Tibial nerve (tissue), 4 donors: ENCODE results near the gene KRTAP5-8.

Experiments used
- EP300 ChIP-seq, 2 donors: sonication (generic); formaldehyde crosslinking; IDR thresholded peaks; one replicate each; pipeline ENCODE4 v1.6.1; 2017; ENCODE audit warnings: antibody characterized with exemption in 2 of 2, mild to moderate bottlenecking in 1 of 2
- POLR2A ChIP-seq, 2 donors: fragments of 450-650 bp; IDR thresholded peaks; one replicate each; pipeline ENCODE4 v1.6.1; 2017; ENCODE audit warnings: antibody characterized with exemption in 2 of 2, mild to moderate bottlenecking in 2 of 2, moderate library complexity in 2 of 2
- TF ChIP-seq, protein P1 (sequence below), 5 experiments: fragments of 200-600 bp in 3 of 5; fragments of 450-650 bp in 2 of 5; sonication (generic) in 3 of 5; IDR thresholded peaks; one replicate each; pipeline ENCODE4 v1.5.1; 2016 to 2019; ENCODE audit warnings: antibody characterized with exemption in 5 of 5, mild to moderate bottlenecking in 3 of 5, moderate library complexity in 2 of 5

DNA sequence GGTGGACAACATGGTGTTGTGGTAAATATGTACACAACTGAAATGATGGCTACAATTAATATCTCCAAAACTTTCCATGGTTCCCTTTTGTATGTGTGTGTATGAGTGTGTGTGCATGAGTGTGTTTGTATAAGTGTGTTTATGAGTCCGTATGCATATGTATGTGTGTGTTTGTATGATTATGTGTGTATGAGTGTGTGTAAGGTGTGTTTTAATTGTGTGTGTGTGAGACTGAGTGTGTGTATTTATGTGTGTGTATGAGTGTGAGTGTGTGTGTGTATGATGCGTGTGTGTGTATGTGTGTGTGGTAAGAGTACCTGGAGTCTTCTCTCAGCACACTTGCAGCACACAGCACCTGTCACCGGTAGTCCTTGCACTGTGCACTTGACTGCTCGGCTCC lies 18.2 kb downstream of the KRTAP5-8 start:
- TF ChIP-seq, protein P1, sequence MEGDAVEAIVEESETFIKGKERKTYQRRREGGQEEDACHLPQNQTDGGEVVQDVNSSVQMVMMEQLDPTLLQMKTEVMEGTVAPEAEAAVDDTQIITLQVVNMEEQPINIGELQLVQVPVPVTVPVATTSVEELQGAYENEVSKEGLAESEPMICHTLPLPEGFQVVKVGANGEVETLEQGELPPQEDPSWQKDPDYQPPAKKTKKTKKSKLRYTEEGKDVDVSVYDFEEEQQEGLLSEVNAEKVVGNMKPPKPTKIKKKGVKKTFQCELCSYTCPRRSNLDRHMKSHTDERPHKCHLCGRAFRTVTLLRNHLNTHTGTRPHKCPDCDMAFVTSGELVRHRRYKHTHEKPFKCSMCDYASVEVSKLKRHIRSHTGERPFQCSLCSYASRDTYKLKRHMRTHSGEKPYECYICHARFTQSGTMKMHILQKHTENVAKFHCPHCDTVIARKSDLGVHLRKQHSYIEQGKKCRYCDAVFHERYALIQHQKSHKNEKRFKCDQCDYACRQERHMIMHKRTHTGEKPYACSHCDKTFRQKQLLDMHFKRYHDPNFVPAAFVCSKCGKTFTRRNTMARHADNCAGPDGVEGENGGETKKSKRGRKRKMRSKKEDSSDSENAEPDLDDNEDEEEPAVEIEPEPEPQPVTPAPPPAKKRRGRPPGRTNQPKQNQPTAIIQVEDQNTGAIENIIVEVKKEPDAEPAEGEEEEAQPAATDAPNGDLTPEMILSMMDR (IDR thresholded peaks at IDR 0.05): no peak
- no peak for TF ChIP-seq EP300 (IDR thresholded peaks at IDR 0.05)
- no peak for TF ChIP-seq POLR2A (IDR thresholded peaks at IDR 0.05)
